ENCODE results near the gene XRCC6. TPM values are rescaled to one million over a fixed set of nuclear protein-coding genes. Genes with fewer than 3 reads are reported as not detected.
"Not testable (repeated sequence)": the region's sequence is repeated elsewhere in the genome, so short reads cannot be mapped to it uniquely, and the experiment has no call there.

Gene XRCC6
- total and polyA plus RNA-seq, 5 donors from 2014 or later, result 167 to 484 (median 456) TPM

- Mint-ChIP-seq H3K36me3 (peaks cover 13% of the 10 kb centered on the region), H3K9me3 (peaks cover 0 to 2% (median 0%) of the 10 kb centered on the region in 7 donors), H3K27me3 (no peaks in the 10 kb centered on the region), H3K4me1 (peaks cover 17 to 62% (median 34%) of the 10 kb centered on the region in 4 donors), H3K27ac (peak overlapping the region; percentile 90 to 100 (median 100)), H3K4me3 (peak overlapping the region; percentile 97 to 100 (median 98))
- Histone ChIP-seq H3K27me3 (ENCODE audit: control insufficient read depth, insufficient read depth, low read length) (no peaks in the 10 kb centered on the region), H3K27ac (ENCODE audit: insufficient read depth, low read length, poor library complexity, severe bottlenecking) (peak overlapping the region; percentile 100), H3K4me1 (ENCODE audit: control insufficient read depth, insufficient read depth, low read length, poor library complexity, severe bottlenecking) (peaks cover 32% of the 10 kb centered on the region), H3K36me3 (ENCODE audit: control insufficient read depth, insufficient read depth, low read length) (peaks cover 24% of the 10 kb centered on the region), H3K4me3 (ENCODE audit: low read depth, low read length) (peak overlapping the region; percentile 92), H3K9me3 (ENCODE audit: control insufficient read depth in 2 of 2, low read length in 2 of 2) (no peaks in the 10 kb centered on the region)
- ATAC-seq (ENCODE audit: low read depth in 2 of 2), result no peak
- DNase-seq, result no peak
These were observed 750 bp downstream of the XRCC6 start for GRCh38 chr22:41621911-41622179.

- Histone ChIP-seq H3K4me3 (ENCODE audit: low read depth, low read length) (no peak overlapping the region), H3K4me1 (ENCODE audit: control insufficient read depth, insufficient read depth, low read length, poor library complexity, severe bottlenecking) (peaks cover 10% of the 10 kb centered on the region), H3K27me3 (ENCODE audit: control insufficient read depth, insufficient read depth, low read length) (no peaks in the 10 kb centered on the region), H3K9me3 (ENCODE audit: control insufficient read depth in 2 of 2, low read length in 2 of 2) (no peaks in the 10 kb centered on the region), H3K36me3 (ENCODE audit: control insufficient read depth, insufficient read depth, low read length) (peaks cover 56% of the 10 kb centered on the region), H3K27ac (ENCODE audit: insufficient read depth, low read length, poor library complexity, severe bottlenecking) (no peak overlapping the region)
- Mint-ChIP-seq H3K36me3 (peaks cover 31% of the 10 kb centered on the region), H3K27ac (no peak overlapping the region), H3K27me3 (no peaks in the 10 kb centered on the region), H3K4me1 (peaks cover 13 to 50% (median 23%) of the 10 kb centered on the region in 4 donors), H3K9me3 (peaks cover 0 to 2% (median 0%) of the 10 kb centered on the region in 7 donors), H3K4me3 (peak overlapping the region in 1 of 4 donors; percentile 32)
- ATAC-seq (ENCODE audit: low read depth in 2 of 2), result no peak
- DNase-seq, result no peak
These were observed 4.5 kb downstream of the XRCC6 start for GRCh38 chr22:41625577-41625976.

GRCh38 chr22:41631115-41631514 is 10.0 kb downstream of the XRCC6 start:
- not testable (repeated sequence) for H3K27me3 Mint-ChIP-seq; H3K4me3 ChIP-seq (ENCODE audit: low read depth, low read length); H3K4me3 Mint-ChIP-seq; H3K9me3 ChIP-seq (ENCODE audit: control insufficient read depth in 2 of 2, low read length in 2 of 2); H3K27ac Mint-ChIP-seq; H3K27me3 ChIP-seq (ENCODE audit: control insufficient read depth, insufficient read depth, low read length); H3K27ac ChIP-seq (ENCODE audit: insufficient read depth, low read length, poor library complexity, severe bottlenecking); DNase-seq; ATAC-seq (ENCODE audit: low read depth in 2 of 2); H3K4me1 ChIP-seq (ENCODE audit: control insufficient read depth, insufficient read depth, low read length, poor library complexity, severe bottlenecking); H3K9me3 Mint-ChIP-seq
- peaks cover 11 to 30% (median 18%) of the 10 kb centered on the region in 4 donors for H3K4me1 Mint-ChIP-seq
- H3K36me3 Mint-ChIP-seq, result peaks cover 20% of the 10 kb centered on the region
- peaks cover 65% of the 10 kb centered on the region for H3K36me3 ChIP-seq (ENCODE audit: control insufficient read depth, insufficient read depth, low read length)

GRCh38 chr22:41631615-41632014 is 10.5 kb downstream of the XRCC6 start:
- not testable (repeated sequence) for H3K4me1 ChIP-seq (ENCODE audit: control insufficient read depth, insufficient read depth, low read length, poor library complexity, severe bottlenecking); H3K27ac ChIP-seq (ENCODE audit: insufficient read depth, low read length, poor library complexity, severe bottlenecking); H3K9me3 ChIP-seq (ENCODE audit: control insufficient read depth in 2 of 2, low read length in 2 of 2); H3K4me3 ChIP-seq (ENCODE audit: low read depth, low read length); DNase-seq; H3K4me3 Mint-ChIP-seq; H3K27me3 Mint-ChIP-seq; ATAC-seq (ENCODE audit: low read depth in 2 of 2); H3K27me3 ChIP-seq (ENCODE audit: control insufficient read depth, insufficient read depth, low read length); H3K9me3 Mint-ChIP-seq; H3K27ac Mint-ChIP-seq
- peaks cover 11 to 30% (median 18%) of the 10 kb centered on the region in 4 donors for H3K4me1 Mint-ChIP-seq
- peaks cover 20% of the 10 kb centered on the region for H3K36me3 Mint-ChIP-seq
- peaks cover 67% of the 10 kb centered on the region for H3K36me3 ChIP-seq (ENCODE audit: control insufficient read depth, insufficient read depth, low read length)

GRCh38 chr22:41634610-41635009 is 13.5 kb downstream of the XRCC6 start:
- H3K4me3 ChIP-seq (ENCODE audit: low read depth, low read length); H3K9me3 Mint-ChIP-seq; H3K27me3 Mint-ChIP-seq; H3K27me3 ChIP-seq (ENCODE audit: control insufficient read depth, insufficient read depth, low read length); H3K9me3 ChIP-seq (ENCODE audit: control insufficient read depth in 2 of 2, low read length in 2 of 2); DNase-seq; H3K36me3 Mint-ChIP-seq; ATAC-seq (ENCODE audit: low read depth in 2 of 2); H3K4me3 Mint-ChIP-seq; H3K4me1 ChIP-seq (ENCODE audit: control insufficient read depth, insufficient read depth, low read length, poor library complexity, severe bottlenecking); H3K27ac ChIP-seq (ENCODE audit: insufficient read depth, low read length, poor library complexity, severe bottlenecking): not testable (repeated sequence)
- H3K4me1 Mint-ChIP-seq, result peaks cover 2 to 13% (median 7%) of the 10 kb centered on the region in 4 donors
- H3K36me3 ChIP-seq (ENCODE audit: control insufficient read depth, insufficient read depth, low read length), result peaks cover 63% of the 10 kb centered on the region
- peak overlapping the region in 1 of 3 donors; percentile 39 for H3K27ac Mint-ChIP-seq

GRCh38 chr22:41636467-41636866 is 15.4 kb downstream of the XRCC6 start:
- H3K4me3 ChIP-seq (ENCODE audit: low read depth, low read length), result no peak overlapping the region
- H3K27ac Mint-ChIP-seq, result no peak overlapping the region
- no peak overlapping the region for H3K4me3 Mint-ChIP-seq
- no peaks in the 10 kb centered on the region for H3K9me3 Mint-ChIP-seq
- no peaks in the 10 kb centered on the region for H3K27me3 Mint-ChIP-seq
- H3K9me3 ChIP-seq (ENCODE audit: control insufficient read depth in 2 of 2, low read length in 2 of 2), result no peaks in the 10 kb centered on the region
- H3K27me3 ChIP-seq (ENCODE audit: control insufficient read depth, insufficient read depth, low read length), result no peaks in the 10 kb centered on the region
- DNase-seq (no peak), ATAC-seq (ENCODE audit: low read depth in 2 of 2) (no peak)
- H3K36me3 ChIP-seq (ENCODE audit: control insufficient read depth, insufficient read depth, low read length), result peaks cover 70% of the 10 kb centered on the region
- peaks cover 9% of the 10 kb centered on the region for H3K36me3 Mint-ChIP-seq
- peaks cover 5 to 14% (median 7%) of the 10 kb centered on the region in 4 donors for H3K4me1 Mint-ChIP-seq
- no peak overlapping the region for H3K27ac ChIP-seq (ENCODE audit: insufficient read depth, low read length, poor library complexity, severe bottlenecking)
- H3K4me1 ChIP-seq (ENCODE audit: control insufficient read depth, insufficient read depth, low read length, poor library complexity, severe bottlenecking), result no peaks in the 10 kb centered on the region

- Mint-ChIP-seq H3K36me3 (peaks cover 19% of the 10 kb centered on the region), H3K4me1 (peaks cover 5 to 23% (median 9%) of the 10 kb centered on the region in 4 donors)
- not testable (repeated sequence) for H3K9me3 Mint-ChIP-seq; H3K4me3 Mint-ChIP-seq; H3K4me1 ChIP-seq (ENCODE audit: control insufficient read depth, insufficient read depth, low read length, poor library complexity, severe bottlenecking); ATAC-seq (ENCODE audit: low read depth in 2 of 2); H3K27ac Mint-ChIP-seq; H3K27me3 ChIP-seq (ENCODE audit: control insufficient read depth, insufficient read depth, low read length); H3K9me3 ChIP-seq (ENCODE audit: control insufficient read depth in 2 of 2, low read length in 2 of 2); H3K4me3 ChIP-seq (ENCODE audit: low read depth, low read length); DNase-seq; H3K27me3 Mint-ChIP-seq
- H3K27ac ChIP-seq (ENCODE audit: insufficient read depth, low read length, poor library complexity, severe bottlenecking), result peak overlapping the region; percentile 2
- peaks cover 81% of the 10 kb centered on the region for H3K36me3 ChIP-seq (ENCODE audit: control insufficient read depth, insufficient read depth, low read length)
These were observed 16.5 kb downstream of the XRCC6 start for GRCh38 chr22:41637623-41638022.

GRCh38 chr22:41638124-41638523 is 17.0 kb downstream of the XRCC6 start:
- Mint-ChIP-seq H3K9me3 (no peaks in the 10 kb centered on the region), H3K27me3 (no peaks in the 10 kb centered on the region), H3K36me3 (peaks cover 19% of the 10 kb centered on the region), H3K4me3 (no peak overlapping the region), H3K27ac (no peak overlapping the region), H3K4me1 (peaks cover 5 to 23% (median 10%) of the 10 kb centered on the region in 4 donors)
- H3K27ac ChIP-seq (ENCODE audit: insufficient read depth, low read length, poor library complexity, severe bottlenecking), result no peak overlapping the region
- H3K4me3 ChIP-seq (ENCODE audit: low read depth, low read length), result no peak overlapping the region
- no peaks in the 10 kb centered on the region for H3K9me3 ChIP-seq (ENCODE audit: control insufficient read depth in 2 of 2, low read length in 2 of 2)
- no peak for ATAC-seq (ENCODE audit: low read depth in 2 of 2)
- H3K36me3 ChIP-seq (ENCODE audit: control insufficient read depth, insufficient read depth, low read length), result peaks cover 86% of the 10 kb centered on the region
- no peaks in the 10 kb centered on the region for H3K27me3 ChIP-seq (ENCODE audit: control insufficient read depth, insufficient read depth, low read length)
- DNase-seq, result no peak
- no peaks in the 10 kb centered on the region for H3K4me1 ChIP-seq (ENCODE audit: control insufficient read depth, insufficient read depth, low read length, poor library complexity, severe bottlenecking)
